IMR-90 (cell line): ENCODE measurements around the gene KCNMA1.

ENCODE experiments used
- BHLHE40 ChIP-seq: fragments of 150-350 bp; IDR thresholded peaks from 2 replicates; pipeline ENCODE4 v1.6.1; 2016; ENCODE audit warnings: mild to moderate bottlenecking, low read depth, low read length
- CEBPB ChIP-seq: IDR thresholded peaks from 2 replicates; pipeline ENCODE4 v1.6.1; 2012; ENCODE audit warnings: low read depth, low read length, improper control_type of control experiment
- CTCF ChIP-seq: conservative IDR thresholded peaks from 2 replicates; pipeline ENCODE4 v1.5.1; 2012; ENCODE audit warnings: mild to moderate bottlenecking, low read depth, low read length, improper control_type of control experiment
- ELK1 ChIP-seq: fragments of 150-350 bp; IDR thresholded peaks from 2 replicates; pipeline ENCODE4 v1.6.1; 2016; ENCODE audit warnings: low read depth, mild to moderate bottlenecking, low read length, moderate library complexity, borderline replicate concordance
- FOS ChIP-seq: fragments of 150-350 bp; IDR thresholded peaks from 2 replicates; pipeline ENCODE4 v1.6.1; 2016; ENCODE audit warnings: low read depth, low read length
- MAFK ChIP-seq: IDR thresholded peaks from 2 replicates; pipeline ENCODE4 v1.6.1; 2012; ENCODE audit warnings: low read depth, low read length, improper control_type of control experiment
- MAZ ChIP-seq: IDR thresholded peaks from 2 replicates; pipeline ENCODE4 v1.6.1; 2012; ENCODE audit warnings: low read depth, mild to moderate bottlenecking, low read length, improper control_type of control experiment, moderate library complexity, borderline replicate concordance
- MXI1 ChIP-seq: IDR thresholded peaks from 2 replicates; pipeline ENCODE4 v1.6.1; 2012; ENCODE audit warnings: low read depth, mild to moderate bottlenecking, low read length, moderate library complexity, borderline replicate concordance
- POLR2A ChIP-seq: IDR thresholded peaks from 2 replicates; pipeline ENCODE4 v1.6.1; 2012; ENCODE audit warnings: mild to moderate bottlenecking, low read depth, low read length
- RAD21 ChIP-seq: IDR thresholded peaks from 2 replicates; pipeline ENCODE4 v1.6.1; 2012; ENCODE audit warnings: low read length, improper control_type of control experiment
- RCOR1 ChIP-seq: IDR thresholded peaks from 2 replicates; pipeline ENCODE4 v1.6.1; 2012; ENCODE audit warnings: mild to moderate bottlenecking, low read length, improper control_type of control experiment; ENCODE audit not compliant: insufficient replicate concordance
- RFX5 ChIP-seq: IDR thresholded peaks from 2 replicates; pipeline ENCODE4 v1.8.0; 2012; ENCODE audit warnings: low read depth, mild to moderate bottlenecking, low read length, moderate library complexity
- SMC3 ChIP-seq: fragments of 150-350 bp; IDR thresholded peaks from 2 replicates; pipeline ENCODE4 v1.6.1; 2016; ENCODE audit warnings: low read depth, mild to moderate bottlenecking, antibody characterized with exemption, low read length, moderate library complexity
- USF2 ChIP-seq: fragments of 150-350 bp; IDR thresholded peaks from 2 replicates; pipeline ENCODE4 v1.6.1; 2017; ENCODE audit warnings: mild to moderate bottlenecking, antibody characterized with exemption, low read length, low read depth

GRCh38 chr10:76829724-76830123 lies 807.9 kb downstream of the KCNMA1 start:
- TF ChIP-seq CTCF (no peak), SMC3 (no peak), POLR2A (no peak), RAD21 (no peak), USF2 (no peak), MAFK (no peak), RFX5 (no peak), FOS (no peak), BHLHE40 (no peak), MAZ (no peak), CEBPB (no peak), MXI1 (no peak), RCOR1 (no peak), ELK1 (no peak)
